Right ventricle myocardium inferior (tissue), 1 donor: Measurements from ENCODE around the gene STAT5B. TPM values are rescaled to one million over a fixed set of nuclear protein-coding genes. Genes with fewer than 3 reads are reported as not detected.
"Not testable (repeated sequence)": the region's sequence is repeated elsewhere in the genome, so short reads cannot be mapped to it uniquely, and the experiment has no call there.

Source experiments
- ATAC-seq: fragments of 200-7000 bp; cut with Tn5 transposase; one replicate; pipeline ENCODE4 v1.9.1; 2020; ENCODE audit warnings: mild to moderate bottlenecking, moderate library complexity
- DNase-seq: peaks from one replicate; pipeline ENCODE4 v3.0.0; 2021; ENCODE audit errors: missing footprints
- intact Hi-C: fragments of 100-400 bp; cut with DNase I; formaldehyde crosslinking; loops from one replicate; pipeline ENCODE4 v1.11.0; 2022
- long read RNA-seq: library from polyadenylated mRNA; unstranded; transcript quantifications from one replicate; pipeline ENCODE4 v2.0.0, GENCODE V29; 2021
- total RNA-seq: library from RNA; stranded (reverse); fragmentation: NEBNext Ultra II Directional; extraction: Animal tissue kit (Norgen Biotek cat#: 25700); gene quantifications from one replicate; pipeline ENCODE4 v1.2.1, GENCODE V29; 2021
- donor health status: DM: no; HTN: yes; CAD: no; lungs with severe emphysema.

Gene STAT5B
- total RNA-seq: 32.9 TPM
- long read RNA-seq, full-length matches to known transcripts: 24 of 30 reads
- long read RNA-seq, partial matches to known transcripts: 4 of 30 reads
- long read RNA-seq, other reads (novel, unspliced or antisense): 2 of 30 reads

DNA sequence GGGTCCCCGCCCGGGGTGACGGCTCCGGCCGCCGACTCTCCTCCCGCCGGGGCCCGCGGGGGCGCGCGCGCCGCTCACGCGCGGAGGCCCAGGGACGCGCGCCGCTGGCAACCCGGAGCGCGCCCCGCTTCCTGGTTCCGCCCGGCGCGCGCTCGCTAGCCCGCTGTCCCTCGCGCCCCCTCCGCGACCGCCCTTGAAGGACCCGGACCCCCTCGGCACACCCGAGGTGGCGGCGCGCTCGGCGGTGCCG, at the start of gene STAT5B:
Gene STAT5B, minus strand, starts transcription at position 33 of the 250 bp plus-strand sequence. CDS start 44,264 bp downstream, outside the sequence.
- peak; percentile 86 for ATAC-seq
- peak; percentile 87 for DNase-seq

DNA sequence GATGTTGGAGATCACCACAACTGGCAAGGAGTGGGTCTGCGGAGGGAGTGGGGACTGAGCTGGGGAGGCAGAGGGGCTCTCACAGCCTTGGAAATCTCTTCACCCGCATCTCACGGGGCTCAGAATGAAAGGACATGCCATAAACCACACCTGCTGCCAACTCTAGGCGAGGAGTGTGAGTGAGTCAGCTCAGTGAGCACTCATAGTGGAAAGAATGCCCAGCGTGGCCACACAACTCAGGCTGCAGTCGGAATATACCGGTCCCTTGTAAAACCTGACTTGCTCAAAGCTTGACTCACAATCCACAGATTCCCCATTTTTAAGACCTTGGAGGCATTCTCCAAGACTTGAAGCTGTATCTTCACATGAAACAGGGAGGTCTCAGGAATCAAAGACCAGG, 48.8 kb upstream of the STAT5B start:
- no peak for DNase-seq
- intact Hi-C loops: no loop called here
- no peak for ATAC-seq

More for the DNA sequence above, at the start of gene STAT5B:
- intact Hi-C loops: loop anchor here (10.0 kb wide), 1 partner anchor 51 kb away; no protein-coding TSS in a partner anchor

DNA sequence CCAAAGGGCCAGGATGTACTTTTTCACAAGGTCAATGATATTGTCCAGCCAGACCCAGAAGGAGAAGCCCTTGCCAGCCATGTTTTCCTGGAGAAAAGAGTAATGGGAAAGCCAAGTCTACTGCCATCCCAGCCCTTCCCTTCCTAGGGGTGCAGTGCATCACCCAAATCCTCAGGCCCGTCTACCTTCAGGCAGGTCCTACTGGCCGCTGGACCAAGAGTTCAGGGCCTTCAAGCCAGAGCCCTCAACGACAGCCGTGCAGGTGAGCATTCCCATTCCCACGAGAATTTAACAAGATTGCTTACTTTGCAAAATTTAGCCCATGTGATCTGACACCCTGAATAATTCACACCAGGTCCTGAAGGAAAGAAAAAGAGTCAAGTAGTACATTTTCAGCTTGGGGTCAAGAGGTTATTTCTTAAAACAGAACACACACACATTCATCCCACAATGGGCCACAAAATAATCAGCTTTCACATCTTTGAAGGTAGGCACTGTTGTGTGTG, 47.1 kb upstream of the STAT5B start:
- no peak for DNase-seq
- ATAC-seq: peak; percentile 3
- intact Hi-C loops: loop anchor here (5.0 kb wide), 1 partner anchor 194 kb away; no protein-coding TSS in a partner anchor

DNA sequence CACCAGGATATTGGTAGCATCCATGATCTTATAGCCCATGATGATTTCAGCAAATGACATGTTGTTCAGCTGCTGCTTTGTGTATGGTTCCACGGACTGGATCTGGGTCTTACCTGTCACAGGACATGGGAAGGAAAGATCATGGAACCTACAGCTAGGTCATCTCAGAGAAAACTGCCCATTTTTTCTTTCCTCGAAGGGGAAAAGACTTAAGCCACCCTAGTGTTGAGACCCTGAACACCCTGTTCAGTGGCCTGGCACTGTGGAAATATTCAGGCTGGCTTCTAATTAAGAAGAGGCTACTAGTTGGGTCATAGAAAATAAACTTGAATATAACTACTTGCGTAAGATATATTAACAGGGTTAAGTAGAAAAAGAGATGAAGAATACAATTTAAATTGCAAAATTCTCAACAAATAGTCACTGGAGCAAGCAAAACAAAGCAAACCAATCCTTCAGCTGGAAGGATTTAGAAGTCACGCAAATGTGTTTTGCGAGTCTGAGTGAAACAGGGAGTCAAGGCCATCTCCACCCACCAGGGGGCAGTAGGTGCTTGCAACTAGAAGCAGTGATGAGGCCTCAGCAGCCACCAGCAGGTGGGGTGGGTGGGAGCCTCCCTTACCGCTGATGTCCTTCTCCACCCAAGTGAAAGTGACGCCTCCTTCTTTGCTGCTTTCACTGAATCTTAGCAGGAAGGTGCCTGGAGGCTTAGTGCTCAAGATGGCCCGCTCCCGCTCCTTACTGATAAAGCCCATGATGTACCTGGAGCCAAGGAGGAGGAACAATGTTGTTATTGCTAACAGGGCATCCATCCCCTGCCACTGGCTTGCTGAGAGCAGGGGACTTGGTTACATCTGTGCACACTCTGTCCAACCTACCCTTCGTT, 46.4 kb upstream of the STAT5B start:
- ATAC-seq (peak; percentile 84), DNase-seq (peak; percentile 93)
- intact Hi-C loops: loop anchor here (1.0 to 5.0 kb wide), 2 partner anchors 84 to 195 kb away; no protein-coding TSS in a partner anchor

DNA sequence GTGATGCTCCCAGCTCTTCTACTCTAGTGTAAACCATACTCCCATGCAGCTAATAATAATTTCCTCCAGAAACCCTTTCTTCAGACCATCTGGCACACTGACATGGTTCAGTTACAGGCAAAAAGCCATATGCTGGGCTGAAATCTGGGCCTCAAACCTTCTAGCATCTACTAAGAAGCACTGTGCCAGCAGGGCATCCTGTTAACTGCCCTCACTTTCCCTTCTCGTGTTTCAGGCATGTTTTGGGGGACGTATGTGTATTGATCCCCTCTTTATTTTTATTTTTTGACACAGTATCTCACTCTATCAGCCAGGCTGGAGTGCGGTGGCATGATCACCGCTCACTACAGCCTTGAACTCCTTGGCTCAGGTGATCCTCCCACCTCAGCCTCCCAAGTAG, 45.4 kb upstream of the STAT5B start:
- ATAC-seq: no peak
- intact Hi-C loops: loop anchor here (5.0 kb wide), 1 partner anchor 196 kb away; no protein-coding TSS in a partner anchor
- no peak for DNase-seq

DNA sequence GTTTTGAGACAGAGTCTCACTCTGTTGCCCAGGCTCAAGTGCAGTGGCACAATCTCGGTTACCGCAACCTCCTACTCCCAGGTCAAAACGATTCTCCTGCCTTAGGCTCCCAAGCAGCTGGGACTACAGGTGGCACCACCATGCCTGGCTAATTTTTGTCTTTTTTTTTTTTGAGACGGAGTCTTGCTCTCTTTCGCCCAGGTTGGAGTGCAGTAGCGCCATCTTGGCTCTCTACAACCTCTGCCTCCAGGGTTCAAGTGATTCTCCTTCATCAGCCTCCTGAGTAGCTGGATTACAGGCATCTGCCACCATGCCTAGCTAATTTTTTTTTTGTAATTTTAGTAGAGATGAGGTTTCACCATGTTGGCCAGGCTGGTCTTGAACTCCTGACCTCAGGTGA, 41.8 kb upstream of the STAT5B start:
- ATAC-seq, DNase-seq, intact Hi-C loops: not testable (repeated sequence)

DNA sequence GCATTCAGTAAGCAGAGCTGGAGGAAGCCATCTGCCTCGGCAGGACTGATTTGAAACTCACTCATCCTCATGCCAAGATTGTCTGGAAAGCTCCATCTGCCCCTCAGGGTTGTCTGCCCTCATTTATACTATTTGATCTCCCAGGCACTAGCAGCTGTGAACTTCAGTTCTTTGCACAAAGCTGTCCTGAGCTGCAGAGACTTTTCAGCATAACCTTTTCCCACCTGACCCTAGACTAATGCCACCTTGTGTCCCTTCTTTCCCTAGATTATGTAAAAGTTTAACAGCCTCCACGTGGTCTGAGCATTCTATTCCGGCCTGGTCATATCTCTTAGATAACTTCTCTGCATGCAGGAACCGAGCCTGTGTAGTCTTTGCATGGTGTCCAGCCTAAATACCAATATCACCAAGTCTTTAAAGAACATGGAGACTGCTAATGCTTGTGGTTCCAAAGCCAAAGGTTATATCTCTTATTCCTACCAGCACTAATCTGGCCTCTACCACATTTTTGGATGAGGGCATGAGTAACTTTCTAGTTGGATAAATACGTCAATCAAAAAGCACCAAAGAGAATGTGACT, 41.2 kb upstream of the STAT5B start:
- ATAC-seq: no peak
- DNase-seq: no peak
- intact Hi-C loops: no loop called here

DNA sequence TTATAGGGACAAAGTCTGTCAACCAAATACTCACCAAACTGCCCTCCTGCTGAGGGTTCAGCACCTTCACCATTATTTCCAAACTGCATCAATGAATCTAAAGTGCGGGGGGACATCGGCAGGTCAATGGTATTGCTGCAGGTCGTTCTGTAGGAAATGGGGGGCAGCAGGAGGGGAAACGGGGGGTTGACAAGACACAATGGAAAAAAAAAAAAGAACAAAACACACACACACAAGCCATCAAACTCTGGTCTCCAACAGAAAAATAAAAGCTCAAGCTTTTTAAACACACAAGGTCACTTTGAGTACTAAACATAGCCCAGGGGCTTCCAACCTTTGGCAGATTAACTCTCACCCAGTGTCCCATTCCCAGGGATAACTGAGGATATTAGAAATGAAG, 40.6 kb upstream of the STAT5B start:
- DNase-seq: no peak
- intact Hi-C loops: no loop called here
- no peak for ATAC-seq

DNA sequence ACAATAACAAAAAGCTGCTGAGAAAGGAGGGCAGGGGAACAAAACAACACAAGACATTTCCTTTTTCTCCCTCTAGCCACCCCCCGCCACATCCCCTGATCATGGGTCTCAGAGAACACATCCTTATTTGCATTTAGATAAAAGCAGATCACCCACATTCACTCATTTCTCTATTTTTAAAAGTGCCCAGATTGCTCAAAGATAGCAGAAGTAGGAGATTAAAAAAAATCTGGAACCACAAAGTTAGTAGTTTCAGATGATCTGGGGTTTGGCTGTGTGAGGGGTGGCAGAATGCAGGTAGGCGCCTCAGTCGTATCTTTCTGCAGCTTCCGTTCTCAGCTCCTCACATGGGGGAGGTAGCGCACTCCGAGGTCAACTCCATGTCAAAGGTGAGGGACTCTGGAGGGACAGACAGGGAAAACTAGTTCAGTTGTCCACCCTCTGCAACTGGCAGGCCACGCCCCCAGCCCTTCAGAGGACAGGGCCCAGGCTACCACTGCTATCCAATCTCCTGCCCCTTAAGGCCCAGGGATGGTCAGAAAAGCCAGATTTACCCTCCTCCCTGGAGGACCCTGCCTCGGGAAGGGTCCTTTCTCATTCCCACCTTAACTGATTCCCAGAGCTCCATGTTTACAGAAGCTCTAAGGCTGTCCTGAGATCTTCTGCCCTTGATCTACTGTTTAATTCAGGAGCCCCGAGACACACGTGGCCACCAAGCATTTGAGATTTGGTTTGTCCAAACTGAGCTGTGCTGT, 39.4 kb upstream of the STAT5B start:
- no peak for DNase-seq
- intact Hi-C loops: no loop called here
- no peak for ATAC-seq

DNA sequence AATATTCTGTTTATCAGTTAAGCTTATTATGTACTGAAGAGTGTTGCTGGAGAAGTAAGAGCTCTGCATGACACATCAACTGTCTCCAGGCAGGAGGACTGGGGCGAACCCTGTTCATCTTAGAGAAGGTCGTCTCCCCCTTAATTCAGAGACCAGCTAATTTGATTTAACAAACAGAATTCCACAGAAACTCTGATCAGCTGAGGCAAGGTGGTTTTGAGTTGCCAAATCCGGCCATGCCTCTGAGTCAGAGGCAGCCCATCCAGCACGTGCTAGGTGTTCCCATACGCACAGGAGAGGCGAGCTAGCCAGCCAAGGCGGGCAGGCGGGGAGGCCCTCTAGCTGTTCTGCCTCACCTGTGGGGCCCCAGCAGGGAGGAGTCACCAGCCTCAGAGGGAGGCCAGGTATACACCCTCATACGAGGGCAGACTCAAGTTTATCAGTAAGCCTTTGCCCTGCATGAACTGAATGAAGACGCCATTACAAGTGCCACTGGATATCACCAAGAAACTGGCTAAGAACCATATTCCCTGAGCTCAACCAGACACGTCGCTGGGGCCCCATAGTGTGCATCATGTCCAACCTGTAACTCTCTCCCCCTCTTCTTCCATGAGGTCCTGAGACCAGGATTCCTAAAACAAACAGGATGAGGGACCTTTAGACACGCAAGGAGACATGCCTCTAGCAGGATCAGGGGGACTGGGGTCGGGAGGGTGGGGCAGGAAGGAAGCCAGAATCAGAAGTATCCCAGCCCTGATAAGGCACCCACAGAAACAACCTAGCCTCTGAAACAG, 37.8 kb upstream of the STAT5B start:
- ATAC-seq (no peak), DNase-seq (no peak)
- intact Hi-C loops: no loop called here

DNA sequence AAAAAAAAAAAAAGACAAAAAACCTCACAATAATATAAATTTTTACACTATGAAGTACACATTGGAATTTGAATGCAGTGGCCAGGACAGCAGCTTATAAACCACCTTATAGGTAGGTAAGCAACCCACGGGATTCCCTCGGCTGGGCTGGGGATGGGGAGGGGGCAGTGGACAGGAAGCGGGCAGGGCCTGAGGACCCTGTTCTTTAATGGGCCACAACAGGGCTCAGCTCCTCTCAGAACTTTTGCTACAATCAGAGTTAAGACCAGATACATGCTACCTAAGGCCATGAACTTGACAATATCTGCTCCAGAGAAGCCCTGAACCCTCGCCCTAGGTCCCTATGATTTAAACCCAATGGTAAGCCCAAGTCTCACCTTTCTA, 37.2 kb upstream of the STAT5B start:
- intact Hi-C loops: no loop called here
- DNase-seq (no peak), ATAC-seq (no peak)

DNA sequence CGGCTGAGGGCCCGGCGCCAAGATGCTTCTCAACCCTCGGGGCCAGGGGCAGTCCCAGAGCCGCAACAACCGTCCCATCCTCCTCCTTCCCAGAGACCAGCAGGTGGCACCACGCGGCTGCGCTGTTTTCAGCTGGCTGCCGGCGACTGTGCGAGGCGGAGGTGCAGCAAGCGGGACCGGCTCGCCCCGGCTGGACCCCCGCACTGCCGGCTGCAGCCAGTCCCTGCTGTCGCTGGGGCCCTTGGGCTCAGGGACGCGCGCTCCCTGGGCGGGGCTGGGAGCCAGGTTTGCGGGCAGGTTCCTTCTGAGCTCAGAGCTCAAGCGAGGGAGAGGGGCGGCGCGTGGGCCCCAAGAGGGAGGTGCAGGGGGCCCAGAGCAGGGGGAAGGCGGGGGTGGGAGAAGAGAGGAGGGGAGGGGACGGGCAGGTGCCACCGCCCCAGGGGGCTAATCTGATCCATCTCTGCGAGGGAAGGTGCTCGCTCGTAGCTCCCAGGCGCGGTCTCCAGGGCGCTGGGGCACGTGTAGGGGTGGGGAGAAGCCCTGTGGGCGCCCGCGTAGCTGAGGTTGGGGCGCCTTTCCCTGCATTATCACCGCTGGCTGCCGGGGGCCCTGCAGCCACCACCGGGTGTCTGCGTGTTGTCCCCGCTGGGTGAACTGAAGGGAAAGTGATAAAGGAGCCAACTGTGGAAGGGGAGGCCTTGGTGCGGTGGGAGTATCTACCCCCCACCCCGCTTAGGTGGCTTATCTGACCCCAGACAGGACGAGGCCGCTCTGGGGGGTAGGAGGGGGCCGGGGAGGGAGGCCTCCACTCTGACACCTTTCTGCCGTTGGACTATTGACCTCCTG, 36.3 kb upstream of the STAT5B start:
- intact Hi-C loops: no loop called here
- DNase-seq (peak; percentile 91), ATAC-seq (peak; percentile 81)

DNA sequence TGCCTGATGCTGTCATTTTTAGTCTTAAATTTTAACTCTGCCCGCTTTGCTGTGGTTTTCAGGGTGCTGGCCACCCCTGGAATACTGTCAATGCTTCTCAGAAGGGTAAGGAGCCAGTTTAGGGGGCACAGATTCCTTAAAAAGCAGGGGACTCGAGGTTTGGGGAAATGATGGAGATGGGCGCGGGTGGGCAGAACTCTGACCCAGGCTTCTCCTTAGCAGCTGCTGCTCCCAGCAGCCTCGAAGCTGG, 35.8 kb upstream of the STAT5B start:
- ATAC-seq (no peak), DNase-seq (no peak)
- intact Hi-C loops: no loop called here

DNA sequence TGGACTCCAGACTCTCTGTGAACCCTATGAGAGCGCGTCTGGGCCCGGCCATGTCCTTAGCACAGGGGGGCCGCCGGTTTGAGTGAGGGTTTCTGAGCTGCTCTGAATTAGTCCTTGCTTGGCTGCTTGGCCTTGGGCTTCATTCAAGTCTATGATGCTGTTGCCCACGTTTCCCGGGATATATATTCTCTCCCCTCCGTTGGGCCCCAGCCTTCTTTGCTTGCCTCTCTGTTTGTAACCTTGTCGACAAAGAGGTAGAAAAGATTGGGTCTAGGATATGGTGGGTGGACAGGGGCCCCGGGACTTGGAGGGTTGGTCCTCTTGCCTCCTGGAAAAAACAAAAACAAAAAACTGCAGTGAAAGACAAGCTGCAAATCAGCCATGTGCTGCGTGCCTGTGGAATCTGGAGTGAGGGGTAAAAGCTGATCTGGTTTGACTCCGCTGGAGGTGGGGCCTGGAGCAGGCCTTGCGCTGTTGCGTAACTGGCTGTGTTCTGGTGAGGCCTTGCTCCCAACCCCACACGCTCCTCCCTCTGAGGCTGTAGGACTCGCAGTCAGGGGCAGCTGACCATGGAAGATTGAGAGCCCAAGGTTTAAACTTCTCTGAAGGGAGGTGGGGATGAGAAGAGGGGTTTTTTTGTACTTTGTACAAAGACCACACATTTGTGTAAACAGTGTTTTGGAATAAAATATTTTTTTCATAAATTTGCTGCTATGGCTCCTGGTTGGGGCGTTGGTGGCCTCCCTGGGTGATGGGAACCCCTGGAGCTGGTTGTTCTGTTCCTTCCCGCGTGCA, 35.2 kb upstream of the STAT5B start:
- DNase-seq (peak; percentile 92), ATAC-seq (peak; percentile 94)
- intact Hi-C loops: no loop called here

DNA sequence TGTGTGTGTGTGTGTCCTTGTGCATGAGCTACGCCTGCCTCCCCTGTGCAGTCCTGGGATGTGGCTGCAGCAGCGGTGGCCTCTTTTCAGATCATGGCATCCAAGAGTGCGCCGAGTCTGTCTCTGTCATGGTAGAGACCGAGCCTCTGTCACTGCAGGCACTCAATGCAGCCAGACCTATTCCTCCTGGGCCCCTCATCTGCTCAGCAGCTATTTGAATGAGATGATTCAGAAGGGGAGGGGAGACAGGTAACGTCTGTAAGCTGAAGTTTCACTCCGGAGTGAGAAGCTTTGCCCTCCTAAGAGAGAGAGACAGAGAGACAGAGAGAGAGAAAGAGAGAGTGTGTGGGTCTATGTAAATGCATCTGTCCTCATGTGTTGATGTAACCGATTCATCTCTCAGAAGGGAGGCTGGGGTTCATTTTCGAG, 34.6 kb upstream of the STAT5B start:
- DNase-seq: no peak
- intact Hi-C loops: no loop called here
- ATAC-seq: no peak

DNA sequence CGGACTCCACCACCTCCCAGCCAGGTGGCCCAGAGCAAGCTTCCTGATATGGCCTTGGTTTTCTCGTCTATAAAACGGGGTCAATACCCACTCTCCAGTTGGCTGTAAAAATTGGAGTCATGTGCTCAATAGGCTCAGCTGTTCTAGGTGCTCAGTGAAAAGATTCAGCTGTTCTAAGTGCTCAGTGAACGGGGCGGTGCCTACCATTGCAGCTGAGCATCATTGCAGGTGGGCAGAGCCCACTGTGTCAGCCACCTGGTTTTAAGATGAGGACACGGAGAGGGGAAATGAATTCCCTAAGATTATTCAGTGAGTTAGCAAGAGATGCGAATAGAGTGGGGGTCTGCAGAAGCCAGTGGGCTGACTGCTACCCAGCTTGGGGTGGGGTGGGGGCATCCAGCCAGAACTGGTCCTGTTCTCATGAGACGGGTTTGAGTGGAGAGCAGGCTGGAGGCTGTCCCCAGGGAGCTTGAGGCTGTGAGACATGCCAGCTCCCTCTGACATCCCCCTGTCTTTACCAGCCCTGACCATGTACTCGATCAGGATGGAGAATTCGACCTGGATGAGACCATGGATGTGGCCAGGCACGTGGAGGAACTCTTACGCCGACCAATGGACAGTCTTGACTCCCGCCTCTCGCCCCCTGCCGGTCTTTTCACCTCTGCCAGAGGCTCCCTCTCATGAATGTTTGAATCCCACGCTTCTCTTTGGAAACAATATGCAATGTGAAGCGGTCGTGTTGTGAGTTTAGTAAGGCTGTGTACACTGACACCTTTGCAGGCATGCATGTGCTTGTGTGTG, 34.0 kb upstream of the STAT5B start:
- DNase-seq: no peak
- intact Hi-C loops: no loop called here
- ATAC-seq: no peak
